ENCODE measurements around the gene DGKD.
A peak's percentile ranks its signal among the peaks of the same experiment; 100 is the strongest.

The DGKD gene

GRCh38 chr2:233354500-233354924, 218 bp downstream of the DGKD start:
- no peak for TF ChIP-seq CTCF (conservative IDR thresholded peaks at IDR 0.05; ENCODE audit: control insufficient read depth, insufficient read depth, low read depth, low read length)
- DNase-seq (ENCODE audit: low read depth) = no peak
- H3K4me3 ChIP-seq (ENCODE audit: control insufficient read depth, low read depth, low read length) = peak overlapping the region; percentile 50

- no peak for TF ChIP-seq CTCF (conservative IDR thresholded peaks at IDR 0.05; ENCODE audit: control insufficient read depth, insufficient read depth, low read depth, low read length)
- peak overlapping the region; percentile 66 for H3K4me3 ChIP-seq (ENCODE audit: control insufficient read depth, low read depth, low read length)
- peak; percentile 24 for DNase-seq (ENCODE audit: low read depth)
These were observed 779 bp downstream of the DGKD start for GRCh38 chr2:233354971-233355574.

GRCh38 chr2:233355916-233356315, 1.6 kb downstream of the DGKD start:
- DNase-seq (ENCODE audit: low read depth) = no peak
- H3K4me3 ChIP-seq (ENCODE audit: control insufficient read depth, low read depth, low read length) = no peak overlapping the region
- no peak for TF ChIP-seq CTCF (conservative IDR thresholded peaks at IDR 0.05; ENCODE audit: control insufficient read depth, insufficient read depth, low read depth, low read length)

GRCh38 chr2:233356546-233357308, 2.4 kb downstream of the DGKD start:
- no peak for DNase-seq (ENCODE audit: low read depth)
- TF ChIP-seq CTCF (conservative IDR thresholded peaks at IDR 0.05; ENCODE audit: control insufficient read depth, insufficient read depth, low read depth, low read length) = no peak
- no peak overlapping the region for H3K4me3 ChIP-seq (ENCODE audit: control insufficient read depth, low read depth, low read length)

- TF ChIP-seq CTCF (conservative IDR thresholded peaks at IDR 0.05; ENCODE audit: control insufficient read depth, insufficient read depth, low read depth, low read length) = no peak
- DNase-seq (ENCODE audit: low read depth) = no peak
- H3K4me3 ChIP-seq (ENCODE audit: control insufficient read depth, low read depth, low read length) = no peak overlapping the region
These were observed 4.0 kb downstream of the DGKD start for GRCh38 chr2:233358335-233358734.

GRCh38 chr2:233358947-233359346, 4.7 kb downstream of the DGKD start:
- no peak for TF ChIP-seq CTCF (conservative IDR thresholded peaks at IDR 0.05; ENCODE audit: control insufficient read depth, insufficient read depth, low read depth, low read length)
- no peak for DNase-seq (ENCODE audit: low read depth)
- no peak overlapping the region for H3K4me3 ChIP-seq (ENCODE audit: control insufficient read depth, low read depth, low read length)
